Hematopoietic multipotent progenitor cell treated with erythropoietin and hydrocortisone succinate and interleukin-3 and kit ligand, for 15 days (in vitro differentiated cells): ENCODE measurements around the gene NUBP2.

Source experiments
- DNase-seq: peaks from one replicate; pipeline ENCODE4 v3.0.0-alpha.2; 2015; ENCODE audit warnings: low spot score

Gene NUBP2

DNA sequence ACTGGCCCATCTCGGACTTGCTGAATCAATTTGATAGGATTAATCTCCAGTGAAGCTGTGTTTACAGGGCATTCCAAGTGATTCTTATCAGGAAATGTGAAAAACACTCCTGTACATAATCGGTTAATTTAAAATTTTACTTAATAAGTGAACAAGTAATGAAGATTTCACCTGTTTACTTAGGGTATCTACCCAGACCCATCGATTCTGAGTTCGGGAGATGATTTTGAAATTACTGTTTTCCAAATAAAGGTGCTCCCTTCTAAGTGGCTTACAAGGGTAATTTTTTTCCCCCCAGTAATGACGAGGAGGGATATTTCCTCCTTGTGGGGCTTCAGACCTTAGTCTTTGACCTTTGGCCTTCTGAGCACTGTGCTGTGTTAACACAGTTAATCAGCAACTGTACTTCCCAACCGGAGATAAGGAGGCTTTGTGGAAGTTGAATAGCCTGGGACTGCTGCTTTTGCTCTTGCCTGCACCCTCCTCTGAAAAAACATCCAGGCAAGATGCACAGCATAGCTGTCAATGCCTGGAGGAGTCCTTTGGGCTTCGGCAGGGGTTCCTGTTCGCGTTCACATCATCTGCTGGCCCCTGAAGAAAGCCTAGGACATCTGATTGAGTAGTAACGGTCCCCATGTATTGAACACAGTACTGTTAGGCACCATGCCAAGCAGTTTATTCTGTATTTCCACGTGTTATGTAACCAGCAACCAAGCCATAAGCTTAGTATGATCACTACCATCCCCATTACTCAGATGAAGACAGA, 46.1 kb downstream of the NUBP2 start:
- no peak for DNase-seq

DNA sequence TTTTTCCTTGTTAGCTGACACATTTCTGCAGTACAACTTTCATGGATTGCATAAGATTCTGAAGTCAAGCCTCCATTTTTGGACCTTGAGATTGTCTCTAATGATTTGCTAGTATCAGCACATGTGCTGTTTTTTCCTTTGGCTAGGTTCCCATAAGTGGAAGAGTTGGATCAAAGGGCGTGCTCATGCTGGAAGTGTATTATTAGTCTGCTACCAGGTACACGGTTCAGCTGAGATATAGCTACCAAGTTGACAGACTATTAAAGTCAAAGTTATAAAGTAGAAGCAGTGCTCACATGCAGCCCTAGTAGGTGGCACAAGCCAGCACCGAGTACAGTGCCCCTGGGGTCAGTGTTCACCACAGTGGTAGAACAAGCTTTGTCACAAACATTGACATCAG, 47.5 kb downstream of the NUBP2 start:
- DNase-seq: no peak

- DNase-seq: no peak
Observed at GRCh38 chr16:1831186-1832075, 48.7 kb downstream of the NUBP2 start.

DNA sequence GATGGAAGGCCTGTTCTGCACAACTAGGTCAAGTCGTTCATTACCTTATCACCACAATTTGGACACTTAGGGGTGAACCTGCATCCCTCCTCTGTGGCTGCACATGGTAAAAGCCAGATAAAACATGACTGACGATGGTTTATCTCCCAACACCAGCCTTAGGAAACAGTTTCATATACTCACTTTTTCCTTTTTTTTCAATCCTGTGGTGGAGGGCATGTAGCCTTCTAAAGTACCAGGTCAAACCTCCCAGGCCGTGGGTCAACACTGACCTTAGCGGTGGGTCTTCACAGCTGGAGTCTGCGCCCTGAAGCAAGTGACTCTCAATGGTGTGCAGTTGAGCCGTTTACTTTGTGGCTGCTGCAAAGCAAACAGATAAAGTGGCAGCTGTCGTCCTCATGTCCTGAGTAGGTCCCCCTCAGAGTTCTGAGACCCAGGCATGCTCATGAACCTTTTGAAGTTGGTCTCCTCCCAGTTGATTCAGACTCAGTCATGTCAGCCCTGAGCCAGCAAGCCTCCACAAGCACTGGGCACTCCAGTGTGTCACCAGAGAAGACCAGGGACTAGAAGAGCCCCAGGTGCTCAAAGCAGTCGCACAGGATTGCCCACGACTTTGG, 50.2 kb downstream of the NUBP2 start:
- peak; percentile 88 for DNase-seq

GRCh38 chr16:1834096-1834495, 51.3 kb downstream of the NUBP2 start:
- no peak for DNase-seq
